ENCODE results near the gene TNXB. TPM values are rescaled to one million over a fixed set of nuclear protein-coding genes. Genes with fewer than 3 reads are reported as not detected.

Gene TNXB
- total RNA-seq, 1 donor = 11.9 TPM

DNA sequence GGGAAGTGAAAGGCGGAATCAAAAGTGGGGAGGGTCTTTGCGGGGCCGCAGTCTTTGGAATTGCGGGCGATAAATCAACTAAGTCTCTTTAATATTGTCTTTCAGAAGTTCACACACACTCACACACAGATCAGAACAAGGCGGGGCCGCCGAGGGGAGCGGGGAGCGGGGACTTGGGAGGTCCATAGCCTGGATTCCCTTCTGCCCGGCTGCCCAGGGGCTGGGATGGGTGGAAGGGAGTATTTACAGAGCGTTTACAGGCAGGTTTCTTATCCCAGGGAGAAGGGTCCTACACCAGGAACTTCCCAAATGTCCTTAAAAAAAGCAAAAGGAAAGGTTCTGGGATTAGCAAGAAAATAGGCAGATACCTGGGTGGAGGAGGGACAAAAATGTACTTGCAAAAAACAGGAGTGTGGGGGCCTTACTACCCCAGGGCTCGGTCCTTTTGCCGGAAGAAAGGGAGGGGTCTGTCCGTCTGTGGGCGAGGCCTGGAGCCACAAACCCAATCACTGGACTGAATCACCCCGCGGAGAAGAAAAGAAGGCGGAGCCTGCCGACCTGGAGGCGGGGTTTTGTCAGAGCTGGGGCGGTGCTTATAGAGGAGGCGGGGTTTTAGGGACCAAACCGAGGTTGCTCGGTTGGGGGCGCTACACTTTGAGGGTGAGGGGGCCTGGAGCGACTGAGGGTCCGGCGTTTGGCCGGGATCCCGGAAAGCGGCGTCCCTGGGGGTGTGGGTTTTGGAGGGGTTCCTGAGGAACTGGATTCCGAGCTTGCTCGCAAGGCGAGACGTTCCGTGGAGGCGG lies 39.4 kb upstream of the TNXB start:
- Histone ChIP-seq H3K4me3 (ENCODE audit: insufficient read depth, low read length) (peak overlapping the region; percentile 52), H3K27ac (ENCODE audit: low read depth, low read length) (no peak overlapping the region), H4K20me1 (ENCODE audit: insufficient read depth, low read length) (no peaks in the 10 kb centered on the region), H3K4me1 (ENCODE audit: insufficient read depth, low read length) (peaks cover 15% of the 10 kb centered on the region), H2AFZ (ENCODE audit: low read length) (no peak overlapping the region), H3K9me3 (ENCODE audit: low read depth, low read length) (no peaks in the 10 kb centered on the region), H3K27me3 (ENCODE audit: insufficient read depth, low read length) (peaks cover 39% of the 10 kb centered on the region), H3K36me3 (ENCODE audit: insufficient read depth, low read length) (no peaks in the 10 kb centered on the region), H3K79me2 (ENCODE audit: insufficient read depth, low read length) (no peaks in the 10 kb centered on the region), H3K4me2 (ENCODE audit: insufficient read depth, low read length) (peak overlapping the region; percentile 43)
- peak; percentile 62 for DNase-seq (ENCODE audit: insufficient read length, low spot score, missing footprints)
- TF ChIP-seq, protein P1, sequence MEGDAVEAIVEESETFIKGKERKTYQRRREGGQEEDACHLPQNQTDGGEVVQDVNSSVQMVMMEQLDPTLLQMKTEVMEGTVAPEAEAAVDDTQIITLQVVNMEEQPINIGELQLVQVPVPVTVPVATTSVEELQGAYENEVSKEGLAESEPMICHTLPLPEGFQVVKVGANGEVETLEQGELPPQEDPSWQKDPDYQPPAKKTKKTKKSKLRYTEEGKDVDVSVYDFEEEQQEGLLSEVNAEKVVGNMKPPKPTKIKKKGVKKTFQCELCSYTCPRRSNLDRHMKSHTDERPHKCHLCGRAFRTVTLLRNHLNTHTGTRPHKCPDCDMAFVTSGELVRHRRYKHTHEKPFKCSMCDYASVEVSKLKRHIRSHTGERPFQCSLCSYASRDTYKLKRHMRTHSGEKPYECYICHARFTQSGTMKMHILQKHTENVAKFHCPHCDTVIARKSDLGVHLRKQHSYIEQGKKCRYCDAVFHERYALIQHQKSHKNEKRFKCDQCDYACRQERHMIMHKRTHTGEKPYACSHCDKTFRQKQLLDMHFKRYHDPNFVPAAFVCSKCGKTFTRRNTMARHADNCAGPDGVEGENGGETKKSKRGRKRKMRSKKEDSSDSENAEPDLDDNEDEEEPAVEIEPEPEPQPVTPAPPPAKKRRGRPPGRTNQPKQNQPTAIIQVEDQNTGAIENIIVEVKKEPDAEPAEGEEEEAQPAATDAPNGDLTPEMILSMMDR (IDR thresholded peaks at IDR 0.05; ENCODE audit: extremely low read depth, low read depth, low read length) = no peak

DNA sequence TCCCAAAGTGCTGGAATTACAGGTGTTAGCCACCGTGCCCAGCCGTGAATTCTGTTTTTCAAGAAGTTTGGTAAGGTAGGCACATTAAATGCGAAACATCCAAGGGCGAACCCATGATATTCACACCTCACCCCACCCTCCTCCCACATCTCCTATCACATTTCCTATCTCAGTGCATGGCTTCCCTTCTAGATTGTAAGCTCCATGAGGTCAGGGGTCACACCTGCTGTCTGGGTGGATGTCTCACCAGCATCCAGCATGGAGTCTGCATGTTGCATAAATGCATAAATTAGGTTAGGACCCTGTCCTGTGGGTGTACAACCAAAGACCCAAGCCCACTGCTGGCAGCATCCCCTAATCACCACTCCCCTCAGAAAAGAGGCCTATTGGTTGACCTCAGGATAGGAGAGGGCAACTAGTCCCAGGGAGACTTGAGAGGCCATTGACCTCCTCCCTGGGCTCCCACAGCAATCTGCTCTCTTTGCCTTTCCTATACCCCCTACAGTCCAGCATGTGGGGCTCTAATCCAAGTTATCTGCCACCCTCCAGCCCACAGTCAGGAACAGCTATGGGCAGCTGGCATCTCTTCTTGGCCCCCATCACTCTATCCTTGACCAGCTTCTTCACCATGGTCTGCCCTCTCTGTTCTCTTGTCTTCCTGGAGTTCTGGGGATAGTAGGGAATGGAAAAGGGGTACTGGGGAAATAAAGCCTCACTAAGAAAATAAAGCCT lies 38.4 kb upstream of the TNXB start:
- Histone ChIP-seq H3K36me3 (ENCODE audit: insufficient read depth, low read length) (no peaks in the 10 kb centered on the region), H4K20me1 (ENCODE audit: insufficient read depth, low read length) (no peaks in the 10 kb centered on the region), H3K4me1 (ENCODE audit: insufficient read depth, low read length) (peaks cover 7% of the 10 kb centered on the region), H3K27me3 (ENCODE audit: insufficient read depth, low read length) (peaks cover 39% of the 10 kb centered on the region), H3K79me2 (ENCODE audit: insufficient read depth, low read length) (no peaks in the 10 kb centered on the region), H3K9me3 (ENCODE audit: low read depth, low read length) (no peaks in the 10 kb centered on the region), H3K4me2 (ENCODE audit: insufficient read depth, low read length) (no peak overlapping the region), H3K4me3 (ENCODE audit: insufficient read depth, low read length) (no peak overlapping the region), H3K27ac (ENCODE audit: low read depth, low read length) (no peak overlapping the region), H2AFZ (ENCODE audit: low read length) (no peak overlapping the region)
- TF ChIP-seq, protein P1 (IDR thresholded peaks at IDR 0.05; ENCODE audit: extremely low read depth, low read depth, low read length) = no peak
- DNase-seq (ENCODE audit: insufficient read length, low spot score, missing footprints) = no peak

DNA sequence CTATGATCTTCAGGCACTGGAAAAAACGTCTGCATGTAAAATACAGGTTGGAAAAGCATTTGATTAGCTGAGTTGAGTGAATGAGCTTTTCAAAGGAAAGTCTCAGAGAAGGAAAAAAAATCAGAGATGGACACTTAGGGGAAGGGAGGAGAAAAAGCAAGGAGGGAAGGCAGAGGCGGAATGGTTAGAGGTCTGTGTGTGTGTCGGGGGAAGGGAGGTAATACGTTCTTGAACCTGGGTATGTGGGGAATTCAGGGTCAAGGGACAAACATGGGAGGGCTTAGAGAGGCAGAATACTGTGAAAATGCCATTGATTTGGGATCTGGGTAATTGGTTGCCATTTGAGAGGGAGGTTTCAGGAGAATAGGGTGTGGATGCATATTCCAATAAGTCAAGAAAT lies 37.5 kb upstream of the TNXB start:
- Histone ChIP-seq H2AFZ (ENCODE audit: low read length) (no peak overlapping the region), H3K4me2 (ENCODE audit: insufficient read depth, low read length) (no peak overlapping the region), H3K36me3 (ENCODE audit: insufficient read depth, low read length) (no peaks in the 10 kb centered on the region)

More for the DNA sequence above, 37.5 kb upstream of the TNXB start:
- Histone ChIP-seq H4K20me1 (ENCODE audit: insufficient read depth, low read length) (no peaks in the 10 kb centered on the region), H3K27ac (ENCODE audit: low read depth, low read length) (no peak overlapping the region), H3K9me3 (ENCODE audit: low read depth, low read length) (no peaks in the 10 kb centered on the region), H3K79me2 (ENCODE audit: insufficient read depth, low read length) (no peaks in the 10 kb centered on the region), H3K27me3 (ENCODE audit: insufficient read depth, low read length) (peaks cover 41% of the 10 kb centered on the region), H3K4me1 (ENCODE audit: insufficient read depth, low read length) (no peaks in the 10 kb centered on the region), H3K4me3 (ENCODE audit: insufficient read depth, low read length) (no peak overlapping the region)
- DNase-seq (ENCODE audit: insufficient read length, low spot score, missing footprints) = no peak
- TF ChIP-seq, protein P1 (IDR thresholded peaks at IDR 0.05; ENCODE audit: extremely low read depth, low read depth, low read length) = no peak
